Hepatocyte (in vitro differentiated cells): ENCODE data around the gene ALPP. TPM values are rescaled to one million over a fixed set of nuclear protein-coding genes. Genes with fewer than 3 reads are reported as not detected.

Experiments used
- DNase-seq: peaks from one replicate; pipeline ENCODE4 v3.0.0-alpha.2; 2016; ENCODE audit warnings: low spot score
- H2AFZ ChIP-seq: fragments of 200-600 bp; sonication (generic); 2 replicates; pipeline ENCODE4 v1.6.0; 2016; ENCODE audit warnings: antibody characterized with exemption, mild to moderate bottlenecking
- H3K27ac ChIP-seq: fragments of 200-600 bp; sonication (generic); 2 replicates; pipeline ENCODE4 v1.5.1; 2016; ENCODE audit warnings: mild to moderate bottlenecking
- H3K27me3 ChIP-seq: fragments of 200-600 bp; sonication (generic); 2 replicates; pipeline ENCODE4 v1.6.1; 2016
- H3K36me3 ChIP-seq: fragments of 200-600 bp; sonication (generic); replicated peaks from 2 replicates; pipeline ENCODE4 v1.5.1; 2016; ENCODE audit warnings: low read depth; ENCODE audit not compliant: insufficient read depth
- H3K4me1 ChIP-seq: fragments of 200-600 bp; sonication (generic); 2 replicates; pipeline ENCODE4 v1.5.1; 2016; ENCODE audit warnings: mild to moderate bottlenecking, moderate library complexity; ENCODE audit not compliant: insufficient read depth
- H3K4me2 ChIP-seq: fragments of 200-600 bp; sonication (generic); 2 replicates; pipeline ENCODE4 v1.6.0; 2016
- H3K4me3 ChIP-seq: fragments of 200-600 bp; sonication (generic); 2 replicates; pipeline ENCODE4 v1.5.1; 2016; ENCODE audit warnings: mild to moderate bottlenecking
- H3K79me2 ChIP-seq: fragments of 200-600 bp; sonication (generic); 2 replicates; pipeline ENCODE4 v1.6.0; 2017; ENCODE audit warnings: mild to moderate bottlenecking
- H3K9me2 ChIP-seq: fragments of 200-600 bp; sonication (generic); replicated peaks from 2 replicates; pipeline ENCODE4 v1.6.0; 2017; ENCODE audit warnings: mild to moderate bottlenecking; ENCODE audit not compliant: insufficient read depth
- H3K9me3 ChIP-seq: fragments of 200-600 bp; sonication (generic); 2 replicates; pipeline ENCODE4 v1.5.1; 2016; ENCODE audit warnings: low read depth, mild to moderate bottlenecking
- H4K20me1 ChIP-seq: fragments of 200-600 bp; sonication (generic); 2 replicates; pipeline ENCODE4 v1.6.0; 2016; ENCODE audit warnings: mild to moderate bottlenecking; ENCODE audit not compliant: insufficient read depth, poor library complexity, severe bottlenecking
- CTCF ChIP-seq: fragments of 200-600 bp; sonication (generic); IDR thresholded peaks from 2 replicates; pipeline ENCODE4 v1.5.1; 2016; ENCODE audit warnings: antibody characterized with exemption, mild to moderate bottlenecking; ENCODE audit not compliant: poor library complexity
- EZH2 ChIP-seq: fragments of 200-600 bp; sonication (generic); IDR thresholded peaks from 2 replicates; pipeline ENCODE4 v1.6.1; 2016; ENCODE audit warnings: antibody characterized with exemption, mild to moderate bottlenecking, borderline replicate concordance
- EZH2phosphoT487 ChIP-seq: fragments of 200-600 bp; sonication (generic); IDR thresholded peaks from one replicate; pipeline ENCODE4 v1.6.1; 2018; ENCODE audit warnings: antibody characterized with exemption, mild to moderate bottlenecking, low read depth, moderate library complexity; ENCODE audit not compliant: unreplicated experiment, severe bottlenecking
- WGBS: methylation state at CpG from one replicate; pipeline ENCODE4 v1.1.6; 2016; ENCODE audit warnings: low lambda C conversion rate; ENCODE audit errors: missing lambda C conversion rate; 5-methylcytosine and 5-hydroxymethylcytosine counted together
- polyA plus RNA-seq: library from polyadenylated mRNA; unstranded; fragments of >200 nt; fragmentation: Nextera tagmentation; extraction: Ambion mirVana; gene quantifications from 2 replicates; pipeline ENCODE4 v1.2.1, GENCODE V29; 2016
- total RNA-seq: library from RNA; depleted of rRNA; stranded (reverse); fragments of >200 nt; gene quantifications from 2 replicates; pipeline ENCODE4 v1.2.3, GENCODE V29; 2014

ALPP gene
- total and polyA plus RNA-seq, 2 experiments from 2014 or later: 1.2 to 6.5 TPM

- H3K4me1 ChIP-seq: no peaks in the 10 kb centered on the region
- H3K9me3 ChIP-seq: no peaks in the 10 kb centered on the region
- no peaks in the 10 kb centered on the region for H4K20me1 ChIP-seq
- no peak overlapping the region for H3K4me2 ChIP-seq
- no peaks in the 10 kb centered on the region for H3K79me2 ChIP-seq
- H3K9me2 ChIP-seq: no peaks in the 10 kb centered on the region
- H2AFZ ChIP-seq: no peak overlapping the region
- no peak overlapping the region for H3K27ac ChIP-seq
- no peak overlapping the region for H3K4me3 ChIP-seq
- TF ChIP-seq EZH2 (no peak), CTCF (no peak), EZH2phosphoT487 (no peak)
- 92% methylated on average over 6 of the region's 6 CpGs for WGBS
- no peaks in the 10 kb centered on the region for H3K36me3 ChIP-seq
- no peak for DNase-seq
- H3K27me3 ChIP-seq: no peaks in the 10 kb centered on the region
Measured at GRCh38 chr2:232347369-232347768, 31.2 kb upstream of the ALPP start.

GRCh38 chr2:232348936-232349335 is 29.6 kb upstream of the ALPP start:
- Histone ChIP-seq H3K4me2 (no peak overlapping the region), H4K20me1 (no peaks in the 10 kb centered on the region), H3K4me3 (no peak overlapping the region), H3K27me3 (no peaks in the 10 kb centered on the region), H3K9me3 (no peaks in the 10 kb centered on the region), H3K27ac (no peak overlapping the region), H3K9me2 (no peaks in the 10 kb centered on the region), H3K36me3 (no peaks in the 10 kb centered on the region), H3K4me1 (no peaks in the 10 kb centered on the region), H3K79me2 (no peaks in the 10 kb centered on the region), H2AFZ (no peak overlapping the region)
- WGBS: 68% methylated on average over 6 of the region's 6 CpGs
- DNase-seq: no peak
- TF ChIP-seq CTCF (no peak), EZH2phosphoT487 (no peak), EZH2 (no peak)

- Histone ChIP-seq H3K4me1 (no peaks in the 10 kb centered on the region), H3K9me2 (no peaks in the 10 kb centered on the region), H4K20me1 (no peaks in the 10 kb centered on the region), H3K36me3 (no peaks in the 10 kb centered on the region), H3K9me3 (no peaks in the 10 kb centered on the region), H3K4me2 (no peak overlapping the region), H3K4me3 (no peak overlapping the region), H2AFZ (no peak overlapping the region), H3K27me3 (no peaks in the 10 kb centered on the region), H3K27ac (no peak overlapping the region), H3K79me2 (no peaks in the 10 kb centered on the region)
- DNase-seq: no peak
- 93% methylated on average over 7 of the region's 7 CpGs for WGBS
- TF ChIP-seq CTCF (no peak), EZH2phosphoT487 (no peak), EZH2 (no peak)
Measured at GRCh38 chr2:232349546-232349945, 29.0 kb upstream of the ALPP start.
